GM12878 (cell line): Measurements from ENCODE around the gene TMEM35B. TPM values are rescaled to one million over a fixed set of nuclear protein-coding genes. Genes with fewer than 3 reads are reported as not detected.

ENCODE experiments used
- ATAC-seq: fragments of 200-7000 bp; cut with Tn5 transposase; 3 replicates; pipeline ENCODE4 v1.9.1; 2020; ENCODE audit warnings: mild to moderate bottlenecking, moderate library complexity
- BruUV-seq: library from RNA; stranded (reverse); fragments of 400-500 nt; replicated peaks from 2 replicates; lab custom pipeline; 2021; lab: Mats Ljungman, UMichigan
- CTCF ChIA-PET: fragments of 300-600 bp; sonication (Branson Sonifier 250); formaldehyde crosslinking; extraction: SDS; loops from one replicate; lab custom pipeline; 2021; ENCODE audit warnings: inconsistent platforms; lab: Yijun Ruan, JAX
- POLR2A ChIA-PET: fragments of 350-600 bp; formaldehyde crosslinking; extraction: SDS; loops from one replicate; lab custom pipeline; 2021; ENCODE audit warnings: inconsistent platforms; lab: Charles Lee
- RAD21 ChIA-PET: fragments of 300-600 bp; sonication (Branson Sonifier 250); formaldehyde crosslinking; loops from one replicate; lab custom pipeline; 2023; ENCODE audit warnings: antibody characterized with exemption; ENCODE audit not compliant: unreplicated experiment; lab: Charles Lee
- SMC1A ChIA-PET: fragments of 300-600 bp; sonication (Branson Sonifier 250); formaldehyde crosslinking; loops from one replicate; lab custom pipeline; 2023; ENCODE audit not compliant: unreplicated experiment, uncharacterized antibody; lab: Charles Lee
- DNase-seq: peaks from one replicate; pipeline ENCODE4 v3.0.0-alpha.2; 2011; ENCODE audit warnings: low read depth, low spot score
- FAIRE-seq: peaks from 3 replicates; lab custom pipeline; 2011; peaks lifted over from hg19 to GRCh38; lab: Jason Lieb, UNC
- H2AFZ ChIP-seq: 2 replicates; pipeline ENCODE4 v1.6.0; 2011; ENCODE audit warnings: low read depth, low read length, control low read depth; ENCODE audit not compliant: control insufficient read depth
- H3K27ac ChIP-seq: 2 replicates; pipeline ENCODE4 v1.5.1; 2011; ENCODE audit warnings: control low read depth; ENCODE audit not compliant: control insufficient read depth, insufficient read depth
- H3K27me3 ChIP-seq, 2 experiments: replicated peaks in 1 of 2; 2 replicates each; pipeline versions ENCODE4 v1.6.0 to v1.6.1; 2011; ENCODE audit warnings: low read length in 1 of 2; ENCODE audit not compliant: control insufficient read depth in 2 of 2, insufficient read depth in 2 of 2
- H3K36me3 ChIP-seq, 2 experiments: 2 replicates each; pipeline ENCODE4 v1.5.1; 2011; ENCODE audit warnings: low read length in 1 of 2; ENCODE audit not compliant: control insufficient read depth in 2 of 2, insufficient read depth in 2 of 2
- H3K4me1 ChIP-seq: 2 replicates; pipeline ENCODE4 v1.6.1; 2011; ENCODE audit warnings: mild to moderate bottlenecking, low read length, moderate library complexity, mixed read lengths; ENCODE audit not compliant: control insufficient read depth, insufficient read depth
- H3K4me2 ChIP-seq: 2 replicates; pipeline ENCODE4 v1.6.0; 2011; ENCODE audit warnings: control low read depth; ENCODE audit not compliant: control insufficient read depth, insufficient read depth
- H3K4me3 ChIP-seq: fragments of 200-600 bp; sonication (generic); 2 replicates; pipeline ENCODE4 v1.5.1; 2016
- H3K79me2 ChIP-seq: 2 replicates; pipeline ENCODE4 v1.6.0; 2011; ENCODE audit warnings: low read length; ENCODE audit not compliant: control insufficient read depth, insufficient read depth
- H3K9ac ChIP-seq: 2 replicates; pipeline ENCODE4 v1.8.0; 2011; ENCODE audit warnings: low read length, control low read depth, mixed read lengths; ENCODE audit not compliant: control insufficient read depth, insufficient read depth
- H3K9me3 ChIP-seq: replicated peaks from 3 replicates; pipeline ENCODE4 v1.5.1; 2011; ENCODE audit warnings: mild to moderate bottlenecking, low read length; ENCODE audit not compliant: control insufficient read depth, insufficient read depth
- H4K20me1 ChIP-seq: 2 replicates; pipeline ENCODE4 v1.6.0; 2011; ENCODE audit not compliant: control insufficient read depth, insufficient read depth
- BCL11A ChIP-seq: IDR thresholded peaks from 2 replicates; pipeline ENCODE4 v1.6.1; 2011; ENCODE audit warnings: low read depth, low read length
- CEBPZ ChIP-seq: fragments of 150-350 bp; IDR thresholded peaks from 2 replicates; pipeline ENCODE4 v1.6.1; 2016; ENCODE audit warnings: low read depth, low read length
- CHD4 ChIP-seq: fragments of 200-600 bp; sonication (generic); IDR thresholded peaks from 2 replicates; pipeline ENCODE4 v1.6.1; 2016; ENCODE audit warnings: mild to moderate bottlenecking
- ESRRA ChIP-seq: IDR thresholded peaks from 2 replicates; pipeline ENCODE4 v1.6.1; 2012; ENCODE audit warnings: mild to moderate bottlenecking, low read length, improper control_type of control experiment
- GATAD2B ChIP-seq: fragments of 450-650 bp; conservative IDR thresholded peaks from 2 replicates; pipeline ENCODE4 v1.6.1; 2017; ENCODE audit warnings: low read depth, mild to moderate bottlenecking, moderate library complexity
- HDGF ChIP-seq: fragments of 450-650 bp; IDR thresholded peaks from 2 replicates; pipeline ENCODE4 v1.6.1; 2016; ENCODE audit warnings: antibody characterized with exemption
- MLLT1 ChIP-seq: fragments of 450-650 bp; IDR thresholded peaks from 2 replicates; pipeline ENCODE4 v1.6.1; 2016; ENCODE audit warnings: mild to moderate bottlenecking
- MTA3 ChIP-seq: IDR thresholded peaks from 2 replicates; pipeline ENCODE4 v1.6.1; 2012; ENCODE audit warnings: low read length, inconsistent platforms, borderline replicate concordance
- NFYB ChIP-seq: IDR thresholded peaks from 2 replicates; pipeline ENCODE4 v1.6.1; 2011; ENCODE audit warnings: low read depth, mild to moderate bottlenecking, low read length, improper control_type of control experiment, moderate library complexity; ENCODE audit not compliant: insufficient read depth
- NR2C2 ChIP-seq: IDR thresholded peaks from 2 replicates; pipeline ENCODE4 v1.6.1; 2011; ENCODE audit warnings: borderline replicate concordance, low read depth; ENCODE audit not compliant: control insufficient read depth, insufficient read length
- NR2F1 ChIP-seq: fragments of 450-650 bp; conservative IDR thresholded peaks from 2 replicates; pipeline ENCODE4 v1.6.1; 2017; ENCODE audit warnings: mild to moderate bottlenecking
- PAX8 ChIP-seq: fragments of 450-650 bp; IDR thresholded peaks from 2 replicates; pipeline ENCODE4 v1.6.1; 2017; ENCODE audit warnings: mild to moderate bottlenecking, moderate library complexity
- RUNX3 ChIP-seq: IDR thresholded peaks from 2 replicates; pipeline ENCODE4 v1.6.1; 2012; ENCODE audit warnings: low read length, inconsistent platforms
- SUZ12 ChIP-seq: fragments of 200-600 bp; sonication (generic); IDR thresholded peaks from one replicate; pipeline ENCODE4 v1.6.1; 2018; ENCODE audit warnings: antibody characterized with exemption, mild to moderate bottlenecking; ENCODE audit not compliant: unreplicated experiment
- YBX1 ChIP-seq: fragments of 450-650 bp; IDR thresholded peaks from 2 replicates; pipeline ENCODE4 v1.6.1; 2016; ENCODE audit warnings: antibody characterized with exemption
- ZNF24 ChIP-seq: fragments of 450-650 bp; IDR thresholded peaks from 2 replicates; pipeline ENCODE4 v1.6.1; 2017; ENCODE audit warnings: antibody characterized with exemption, mild to moderate bottlenecking
- ZNF592 ChIP-seq: fragments of 450-650 bp; IDR thresholded peaks from 2 replicates; pipeline ENCODE4 v1.6.1; 2017; ENCODE audit warnings: mild to moderate bottlenecking, moderate library complexity
- WGBS: methylation state at CpG from one replicate; pipeline ENCODE4 v1.1.6; 2016; ENCODE audit warnings: low lambda C conversion rate; ENCODE audit not compliant: insufficient replicate concordance, insufficient coverage; ENCODE audit errors: missing lambda C conversion rate; 5-methylcytosine and 5-hydroxymethylcytosine counted together
- in situ Hi-C: fragments of 300-500 bp; cut with MboI; formaldehyde crosslinking; loops from 9 replicates; pipeline ENCODE4 v1.14.3; 2018; ENCODE audit warnings: mixed read lengths
- intact Hi-C: fragments of 100-400 bp; cut with micrococcal nuclease; formaldehyde crosslinking; loops from one replicate; pipeline ENCODE4 v1.14.2; 2022; ENCODE audit not compliant: unreplicated experiment
- polyA plus RNA-seq, 11 experiments: library from polyadenylated mRNA; depleted of rRNA in 4 of 11; unstranded in 6 of 11; stranded (reverse) in 5 of 11; fragments of >200 nt; fragmentation: Nextera tagmentation in 4 of 11; fragmentation: Illumina TruSeq in 1 of 11; extraction: Ambion mirVana in 4 of 11; extraction: Trizol in 1 of 11; gene quantifications; 1 replicate in 1 of 11; 2 replicates in 10 of 11; pipeline versions ENCODE4 v1.2.1 to v1.2.3, GENCODE V29; 2011 to 2016; ENCODE audit warnings: inconsistent platforms in 2 of 11, missing spikeins in 2 of 11, low read depth in 1 of 11
- total RNA-seq, 4 experiments: library from RNA; depleted of rRNA in 3 of 4; stranded (reverse); fragments of >200 nt in 3 of 4; fragmentation: Illumina TruSeq in 1 of 4; extraction: Trizol in 1 of 4; gene quantifications; 2 replicates each; pipeline versions ENCODE4 v1.2.1 to v1.2.3, GENCODE V29; 2013 to 2021

Gene TMEM35B
- total and polyA plus RNA-seq, 10 of the 15 experiments (the other 5 are each of a cell fraction or from before 2014, with no cell fraction given): 14.8 to 138 (median 32.8) TPM

GRCh38 chr1:35032384-35032739, 47.2 kb upstream of the TMEM35B start:
- TSS peak; percentile 57 for BruUV-seq
- DNase-seq (no peak), FAIRE-seq (no peak), ATAC-seq (no peak)
- Histone ChIP-seq H2AFZ (peak overlapping the region; percentile 78), H3K27me3 (no peaks in the 10 kb centered on the region), H3K9ac (no peak overlapping the region), H3K36me3 (no peaks in the 10 kb centered on the region), H3K4me1 (peaks cover 3% of the 10 kb centered on the region; the same call in 1 of the 2 replicates), H4K20me1 (no peaks in the 10 kb centered on the region), H3K9me3 (peaks cover 3% of the 10 kb centered on the region; the same call in 2 of the 3 replicates), H3K4me2 (peak overlapping the region; percentile 54; the same call in 1 of the 2 replicates), H3K27ac (no peak overlapping the region), H3K79me2 (peaks cover 24% of the 10 kb centered on the region), H3K4me3 (peak overlapping the region; percentile 58; the same call in 1 of the 2 replicates)
- CTCF ChIA-PET: interaction anchor here (1.4 to 3.9 kb wide), 2 partner anchors 14 to 47 kb away, joined by 5 to 18 read pairs; partner anchors contain the start of gene TMEM35B
- intact Hi-C loops: loop anchor here (5.0 kb wide), 1 partner anchor 160 kb away; the partner anchor contains the start of gene SFPQ
- SMC1A ChIA-PET: interaction anchor here (0.6 to 3.0 kb wide), 3 partner anchors 47 to 48 kb away, joined by 3 to 30 read pairs (median 3); partner anchors contain the start of genes TMEM35B and ZMYM1
- 100% methylated on average over 1 of the region's 1 CpG for WGBS
- POLR2A ChIA-PET: interaction anchor here (0.8 to 0.9 kb wide), 2 partner anchors 47 kb away, joined by 3 to 5 read pairs; partner anchors contain the start of genes TMEM35B and ZMYM1
- RAD21 ChIA-PET: interaction anchor here (0.7 to 1.8 kb wide), 2 partner anchors 15 to 47 kb away, joined by 3 to 8 read pairs; partner anchors contain the start of gene TMEM35B
- in situ Hi-C loops: no loop called here
- TF ChIP-seq BCL11A (no peak), NFYB (no peak), GATAD2B (no peak), CEBPZ (no peak), YBX1 (no peak), RUNX3 (no peak), HDGF (no peak), SUZ12 (no peak), CHD4 (no peak), MTA3 (no peak), PAX8 (no peak), ESRRA (no peak), NR2F1 (no peak), ZNF592 (no peak), ZNF24 (no peak), NR2C2 (no peak), MLLT1 (no peak)
